IPS DF 19.7 (cell line): Measurements from ENCODE around the gene TAS2R40.
A peak's percentile ranks its signal among the peaks of the same experiment; 100 is the strongest.
"Not testable (repeated sequence)": the region's sequence is repeated elsewhere in the genome, so short reads cannot be mapped to it uniquely, and the experiment has no call there.

Experiments
- DNase-seq: peaks from one replicate; pipeline ENCODE4 v3.0.0-alpha.2; 2013; ENCODE audit warnings: low read depth, low spot score

Gene TAS2R40

DNA sequence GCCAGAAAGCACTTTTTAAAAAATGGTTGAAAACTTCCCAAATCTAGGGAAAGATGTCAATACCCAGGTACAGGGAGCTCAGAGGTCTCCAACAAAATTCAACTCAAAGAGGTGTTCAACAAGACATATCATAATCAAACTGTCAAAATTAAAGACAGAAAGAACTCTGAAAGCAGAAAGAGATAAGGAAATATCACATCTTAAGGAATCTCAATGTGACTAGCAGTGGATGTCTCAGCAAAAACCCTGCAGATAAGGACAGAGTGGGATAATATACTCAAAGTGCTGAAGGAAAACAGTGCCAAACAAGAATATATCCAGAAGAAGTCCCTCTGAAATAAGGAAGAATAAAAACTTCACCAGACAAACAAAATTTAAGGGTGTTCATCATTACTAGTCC is 28.4 kb downstream of the TAS2R40 start:
- DNase-seq = no peak

DNA sequence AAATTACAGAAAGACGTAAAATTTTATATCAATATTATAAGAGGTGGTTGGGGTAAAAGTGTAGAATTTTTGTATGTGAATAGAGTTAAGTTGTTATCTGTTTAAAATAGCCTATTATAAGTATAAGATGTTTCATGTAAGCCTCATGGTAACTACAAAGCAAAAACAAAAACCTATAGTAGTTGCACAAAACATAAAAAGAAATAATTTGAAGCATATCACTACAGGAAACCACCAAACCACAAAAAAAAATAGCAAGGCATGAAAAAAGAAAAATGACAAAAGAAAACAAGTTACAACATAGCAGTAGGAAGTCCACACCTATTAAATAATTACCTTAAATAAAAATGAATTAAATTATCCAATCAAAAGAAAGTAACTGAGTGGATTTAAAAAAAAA is 29.0 kb downstream of the TAS2R40 start:
- no peak for DNase-seq

DNA sequence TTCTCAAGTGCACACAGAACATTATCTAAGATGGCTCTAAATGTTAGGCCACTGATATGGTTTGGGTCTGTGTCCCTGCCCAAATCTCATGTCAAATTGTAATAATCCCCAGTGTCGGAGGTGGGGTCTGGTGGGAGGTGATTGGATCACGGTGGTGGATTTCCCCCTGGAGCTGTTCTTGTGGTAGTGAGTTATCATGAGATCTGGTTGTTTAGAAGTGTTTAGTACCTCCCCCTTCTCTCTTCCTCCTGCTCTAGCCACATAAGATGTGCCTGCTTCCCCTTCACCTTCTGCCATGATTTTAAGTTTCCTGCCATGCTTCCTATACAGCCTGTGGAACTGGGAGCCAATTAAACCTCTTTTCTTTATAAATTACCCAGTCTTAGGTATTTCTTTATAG is 30.2 kb downstream of the TAS2R40 start:
- no peak for DNase-seq

DNA sequence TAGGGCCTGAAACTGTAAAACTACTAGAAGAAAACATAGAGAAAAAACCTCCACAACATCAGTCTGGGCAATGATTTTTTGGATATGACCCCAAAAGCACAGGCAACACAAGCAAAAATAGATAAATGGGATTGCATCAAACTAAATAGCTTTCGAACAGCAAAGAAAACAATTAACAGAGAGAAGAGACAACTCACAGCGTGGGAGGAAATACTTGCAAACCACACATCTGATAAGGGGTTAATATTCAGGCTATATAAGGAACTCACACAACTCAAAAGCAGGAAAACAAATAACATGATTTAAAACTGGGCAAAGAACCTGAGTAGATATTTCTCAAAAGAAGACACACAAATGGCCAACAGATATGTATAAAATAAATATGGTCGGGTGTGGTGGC is 33.7 kb downstream of the TAS2R40 start:
- no peak for DNase-seq

DNA sequence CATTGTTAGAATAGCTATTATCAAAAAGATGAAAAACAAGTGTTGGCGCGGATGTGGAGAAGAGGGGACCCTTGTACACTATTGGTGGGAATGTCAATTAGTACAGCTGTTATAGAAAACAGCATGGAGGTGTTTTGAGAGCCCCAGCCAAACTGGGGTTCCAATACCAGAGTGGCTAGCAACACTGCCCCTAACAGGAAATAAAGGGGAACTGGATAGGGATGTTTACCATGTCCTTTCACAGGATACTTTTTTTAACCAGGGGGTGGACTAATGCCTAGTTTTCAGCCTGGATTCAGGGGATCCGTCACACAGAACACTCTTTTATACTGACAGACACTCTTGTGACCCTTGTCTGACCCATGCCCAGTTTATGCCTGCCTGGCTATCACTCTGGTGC is 34.5 kb downstream of the TAS2R40 start:
- peak; percentile 5 for DNase-seq

DNA sequence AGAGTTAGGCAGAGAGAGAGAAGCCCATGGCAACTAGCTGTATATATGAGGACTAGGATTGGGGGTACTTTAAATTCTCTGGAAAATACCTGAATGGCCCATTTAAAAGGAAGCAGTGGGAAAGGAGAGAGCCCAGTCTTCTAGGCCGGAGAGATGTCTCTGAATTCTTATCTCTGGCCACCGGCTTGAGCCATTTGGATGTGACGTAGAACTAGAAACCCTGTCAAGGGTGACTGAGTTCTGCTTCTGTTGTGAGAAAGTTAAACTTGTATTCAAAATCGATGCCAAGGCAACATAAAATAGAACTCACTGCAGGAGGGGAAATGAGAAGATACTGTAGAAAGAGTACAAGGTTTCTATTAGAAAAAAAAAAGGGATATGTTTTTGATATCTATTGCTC is 35.1 kb downstream of the TAS2R40 start:
- DNase-seq = no peak

DNA sequence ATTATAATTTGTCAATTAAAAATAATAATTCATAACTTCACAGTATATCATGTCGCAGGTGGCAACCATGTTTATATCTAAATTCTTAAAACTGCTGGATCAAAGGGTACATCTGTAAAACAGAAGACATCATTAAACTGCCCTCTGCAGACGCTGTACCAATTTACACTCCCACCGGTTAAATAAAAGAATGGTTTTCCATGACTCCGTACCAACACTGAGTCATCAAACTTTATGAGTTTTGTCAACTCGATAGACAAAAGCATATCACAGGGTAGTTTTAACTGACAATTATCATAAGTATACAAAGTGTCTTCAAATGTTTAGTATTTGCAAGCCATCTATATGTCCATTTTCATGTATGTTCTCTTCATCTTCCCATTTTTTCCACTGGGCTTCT is 35.7 kb downstream of the TAS2R40 start:
- DNase-seq = no peak

DNA sequence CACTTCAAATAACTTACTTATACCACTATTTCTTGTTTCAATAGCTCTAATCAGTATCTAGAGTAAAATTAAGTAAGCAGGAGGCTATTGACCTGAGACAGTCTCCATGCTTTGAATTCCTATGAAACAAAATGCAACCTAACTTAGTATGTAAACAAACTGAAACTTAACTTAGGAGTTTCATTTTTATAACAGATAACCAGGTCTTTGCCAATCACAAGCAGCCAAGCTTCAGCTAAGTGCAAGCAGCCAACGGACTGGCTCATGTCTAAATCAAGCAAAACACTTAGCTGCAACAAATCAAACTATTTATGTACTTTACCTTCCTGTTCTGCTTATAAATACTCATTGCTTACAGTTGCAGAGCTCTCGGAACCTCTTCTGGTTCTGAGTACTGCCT is 37.0 kb downstream of the TAS2R40 start:
- no peak for DNase-seq

DNA sequence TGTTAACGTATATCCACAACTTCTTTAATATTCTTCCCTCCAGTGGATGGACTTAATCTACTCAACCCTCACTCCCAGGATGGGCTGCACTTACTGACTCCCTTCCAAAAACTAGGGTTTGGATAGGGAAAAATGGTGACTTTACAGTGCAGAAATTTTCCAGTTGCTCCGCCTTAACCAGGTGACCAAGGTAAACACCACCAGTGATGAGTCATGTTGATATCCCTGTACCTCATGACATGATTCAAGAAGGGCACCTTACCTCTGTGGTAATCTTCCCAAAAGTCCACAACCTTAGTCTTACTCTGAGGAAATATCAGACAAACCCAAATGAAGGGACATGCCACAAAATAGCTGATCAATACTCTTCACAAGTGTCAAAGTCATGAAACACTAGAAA is 37.9 kb downstream of the TAS2R40 start:
- no peak for DNase-seq

DNA sequence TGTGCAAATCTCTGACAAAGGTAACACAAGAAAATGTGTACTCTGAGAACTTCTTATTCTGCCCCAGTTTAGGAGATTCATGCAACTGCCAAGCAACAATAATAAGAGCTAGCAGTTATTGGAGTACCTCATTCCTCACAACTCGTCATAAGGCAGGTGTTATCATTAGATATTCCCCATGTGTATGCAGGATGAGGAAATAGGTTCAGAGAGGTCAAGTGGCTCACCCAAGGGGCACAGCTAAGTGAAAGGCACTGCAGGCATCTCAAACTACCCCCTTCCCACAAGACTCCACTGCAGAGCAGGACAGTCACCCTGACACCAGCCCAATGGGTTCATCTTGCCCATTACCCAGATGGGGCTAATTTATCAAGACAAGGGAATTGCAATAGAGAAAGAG is 40.1 kb downstream of the TAS2R40 start:
- no peak for DNase-seq

DNA sequence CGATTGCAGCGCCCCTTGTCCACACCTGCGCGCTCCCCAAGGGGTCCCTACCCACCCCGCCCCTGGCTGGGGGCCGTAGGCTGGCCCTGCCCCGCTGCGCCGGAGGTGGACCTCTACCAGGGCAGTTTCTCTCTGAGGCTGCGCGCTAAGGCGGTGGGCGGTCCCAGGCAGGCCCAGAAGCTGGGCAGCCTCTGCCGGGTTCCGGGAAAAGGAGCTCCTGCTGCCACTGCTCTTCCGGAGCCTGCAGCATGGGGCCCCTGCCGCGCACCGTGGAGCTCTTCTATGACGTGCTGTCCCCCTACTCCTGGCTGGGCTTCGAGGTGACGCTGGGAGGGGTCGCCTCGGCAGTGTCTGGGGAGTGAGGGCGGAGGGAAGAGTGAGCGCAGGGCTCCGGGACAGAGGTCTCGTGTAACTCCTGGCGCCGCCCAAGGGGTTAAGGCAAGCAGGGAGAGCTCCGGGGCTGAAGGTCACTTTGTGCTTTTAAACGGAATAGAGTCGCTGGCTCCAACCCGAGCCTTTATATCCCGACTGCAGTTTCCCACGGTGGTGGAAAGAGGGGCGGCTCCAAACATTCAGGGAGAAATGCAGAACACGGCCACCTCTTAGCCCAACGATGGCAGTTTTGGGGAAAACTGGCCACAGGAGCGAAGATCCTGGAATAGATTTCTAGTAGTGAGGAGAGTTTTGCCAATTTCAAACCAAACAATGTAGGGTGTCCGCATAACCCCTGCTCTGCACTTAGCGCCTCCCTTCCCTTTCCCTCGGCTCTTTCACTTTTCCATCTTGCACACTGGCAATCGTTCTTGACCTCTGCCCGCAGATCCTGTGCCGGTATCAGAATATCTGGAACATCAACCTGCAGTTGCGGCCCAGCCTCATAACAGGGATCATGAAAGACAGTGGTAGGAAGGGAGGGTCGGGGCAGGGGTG is 41.7 kb downstream of the TAS2R40 start, which contains the start of gene GSTK1:
GSTK1 (plus strand) TSS at position 176 of the 930 bp plus-strand sequence; CDS start at position 249, 73 bp downstream.
- no peak for DNase-seq

DNA sequence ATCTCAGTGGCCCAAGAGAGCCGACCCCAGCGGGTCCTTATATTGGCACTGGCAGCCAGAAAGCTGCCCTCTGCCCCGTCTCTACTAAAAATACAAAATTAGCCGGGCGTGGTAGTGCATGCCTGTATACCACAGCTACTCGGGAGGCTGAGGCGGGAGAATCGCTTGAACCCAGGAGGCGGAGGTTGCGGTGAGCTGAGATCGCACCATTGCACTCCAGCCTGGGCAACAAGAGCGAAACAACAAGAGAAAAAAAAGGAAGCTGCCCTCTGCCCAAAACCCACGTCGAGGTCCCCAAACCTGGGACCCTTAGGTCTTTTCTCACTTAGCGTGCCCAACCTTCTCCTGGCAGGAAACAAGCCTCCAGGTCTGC is 42.3 kb downstream of the TAS2R40 start:
- not testable (repeated sequence) for DNase-seq

DNA sequence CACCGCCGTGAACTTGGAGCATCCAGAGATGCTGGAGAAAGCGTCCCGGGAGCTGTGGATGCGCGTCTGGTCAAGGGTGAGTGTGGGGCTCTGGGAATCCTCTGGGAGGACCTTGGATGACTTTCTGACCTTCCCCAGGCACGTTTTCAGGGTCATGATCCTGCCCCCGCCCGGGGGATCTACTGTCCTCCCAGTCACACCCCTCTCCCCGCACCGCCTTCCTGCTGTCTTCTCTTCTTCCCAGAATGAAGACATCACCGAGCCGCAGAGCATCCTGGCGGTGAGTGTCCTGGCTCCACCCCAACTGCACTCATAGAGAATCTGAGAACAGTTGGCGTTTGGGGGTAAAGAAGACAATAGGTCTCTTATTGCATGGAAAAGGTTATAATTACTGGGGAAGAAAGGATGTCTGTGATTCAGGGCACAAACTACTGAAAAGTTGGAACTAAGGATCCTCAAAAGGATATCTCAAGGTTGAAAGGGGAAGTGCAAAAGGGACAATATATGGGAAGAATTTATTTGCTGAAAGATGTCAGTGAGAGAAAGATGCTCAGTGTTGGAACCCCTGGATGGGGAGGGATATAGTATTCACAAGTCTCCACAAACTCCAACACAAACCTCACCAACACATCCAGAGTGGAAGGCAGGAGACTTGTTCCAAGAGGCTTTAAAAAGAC is 43.3 kb downstream of the TAS2R40 start:
- no peak for DNase-seq

DNA sequence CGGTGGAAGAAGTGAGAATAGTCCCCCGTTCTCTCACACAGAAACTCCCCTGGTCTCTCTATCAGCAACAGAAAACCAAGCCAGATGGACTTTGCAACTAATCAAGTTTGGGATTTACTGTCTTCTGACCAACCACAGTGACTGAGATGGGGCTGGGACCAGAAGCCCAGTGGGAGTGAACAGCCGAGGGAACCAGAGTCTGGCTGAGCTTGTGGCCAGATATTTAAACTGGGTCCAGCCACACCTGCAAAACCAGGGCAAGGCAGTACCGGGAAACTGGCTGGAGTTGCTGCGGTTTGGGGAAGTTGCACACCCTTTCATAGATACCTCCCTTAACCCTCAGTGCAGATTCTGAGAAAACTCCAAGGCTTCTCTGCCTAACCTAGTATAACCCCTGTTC is 47.4 kb downstream of the TAS2R40 start:
- no peak for DNase-seq

DNA sequence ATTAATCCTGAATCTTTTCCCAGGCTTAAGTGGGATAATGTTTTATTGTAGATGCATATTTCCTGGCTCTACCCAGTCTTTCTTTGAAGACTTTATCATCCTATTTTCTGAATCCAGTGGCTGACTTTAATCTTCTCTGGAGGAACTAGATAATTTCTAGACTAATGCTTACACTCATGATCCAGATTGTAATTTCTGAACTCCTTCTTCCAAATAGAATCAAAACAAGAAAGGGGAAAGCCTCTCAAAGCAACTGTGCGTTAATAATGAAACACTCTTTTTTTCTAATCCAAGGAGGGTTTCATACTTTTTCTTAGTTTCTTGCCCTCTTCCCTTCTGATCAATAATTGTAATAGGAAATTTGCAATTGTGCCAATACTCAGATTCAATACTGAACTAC is 49.4 kb downstream of the TAS2R40 start:
- no peak for DNase-seq
